HepG2 (cell line): Measurements from ENCODE around the gene CTSV. TPM values are rescaled to one million over a fixed set of nuclear protein-coding genes. Genes with fewer than 3 reads are reported as not detected.

ENCODE experiments used
- CCDC6 ChIP-seq: sonication (generic); formaldehyde crosslinking; IDR thresholded peaks from 2 replicates; pipeline ENCODE4 v1.8.1; 2022; ENCODE audit warnings: mild to moderate bottlenecking, missing genetic modification reagents, moderate library complexity
- CSRNP1 ChIP-seq: sonication (generic); formaldehyde crosslinking; IDR thresholded peaks from 2 replicates; pipeline ENCODE4 v1.8.1; 2023; ENCODE audit warnings: mild to moderate bottlenecking, missing genetic modification reagents
- FOXC1 ChIP-seq: sonication (generic); formaldehyde crosslinking; IDR thresholded peaks from 2 replicates; pipeline ENCODE4 v1.8.0; 2022; ENCODE audit warnings: mild to moderate bottlenecking, missing genetic modification reagents, borderline replicate concordance
- HNRNPK ChIP-seq: fragments of 200-400 bp; formaldehyde crosslinking; IDR thresholded peaks from 2 replicates; pipeline ENCODE4 v1.6.1; 2018; ENCODE audit warnings: low read length, low read depth, moderate library complexity, mild to moderate bottlenecking; ENCODE audit not compliant: poor library complexity, severe bottlenecking
- HNRNPLL ChIP-seq: fragments of 200-400 bp; formaldehyde crosslinking; IDR thresholded peaks from 2 replicates; pipeline ENCODE4 v1.6.1; 2017; ENCODE audit warnings: mild to moderate bottlenecking, low read depth, low read length; ENCODE audit not compliant: poor library complexity, severe bottlenecking
- KMT2A ChIP-seq: sonication (generic); formaldehyde crosslinking; IDR thresholded peaks from 2 replicates; pipeline ENCODE4 v1.4.0; 2020; ENCODE audit warnings: missing genetic modification reagents
- MIXL1 ChIP-seq: IDR thresholded peaks from 2 replicates; pipeline ENCODE4 v1.6.1; 2016
- PRPF4 ChIP-seq: fragments of 200-400 bp; formaldehyde crosslinking; IDR thresholded peaks from 2 replicates; pipeline ENCODE4 v1.6.1; 2016; ENCODE audit warnings: low read length, low read depth; ENCODE audit not compliant: poor library complexity, severe bottlenecking
- TMF1 ChIP-seq: sonication (generic); formaldehyde crosslinking; IDR thresholded peaks from 2 replicates; pipeline ENCODE4 v1.8.1; 2022; ENCODE audit warnings: low read depth, missing genetic modification reagents
- ZMAT5 ChIP-seq: sonication (generic); formaldehyde crosslinking; IDR thresholded peaks from 2 replicates; pipeline ENCODE4 v1.5.0; 2020; ENCODE audit warnings: mild to moderate bottlenecking, low read depth, missing genetic modification reagents, borderline replicate concordance
- ZNF142 ChIP-seq: sonication (generic); formaldehyde crosslinking; IDR thresholded peaks from 2 replicates; pipeline ENCODE4 v1.4.0; 2020; ENCODE audit warnings: missing genetic modification reagents
- ZNF460 ChIP-seq: sonication (generic); formaldehyde crosslinking; IDR thresholded peaks from 2 replicates; pipeline ENCODE4 v1.5.1; 2020; ENCODE audit warnings: missing genetic modification reagents, mild to moderate bottlenecking, borderline replicate concordance
- ZNF558 ChIP-seq: sonication (generic); formaldehyde crosslinking; IDR thresholded peaks from 2 replicates; pipeline ENCODE4 v1.9.0; 2022; ENCODE audit warnings: mild to moderate bottlenecking, missing genetic modification reagents, borderline replicate concordance
- ZNF678 ChIP-seq: sonication (generic); formaldehyde crosslinking; IDR thresholded peaks from 2 replicates; pipeline ENCODE4 v1.4.0; 2020; ENCODE audit warnings: mild to moderate bottlenecking, missing genetic modification reagents
- ZNF800 ChIP-seq: sonication (generic); formaldehyde crosslinking; IDR thresholded peaks from 2 replicates; pipeline ENCODE4 v1.4.0; 2020; ENCODE audit warnings: missing genetic modification reagents
- polyA plus RNA-seq, 8 experiments: library from polyadenylated mRNA; depleted of rRNA in 3 of 8; stranded (reverse) in 7 of 8; unstranded in 1 of 8; fragments of >200 nt; fragmentation: Illumina TruSeq in 4 of 8; extraction: Trizol in 4 of 8; gene quantifications; 2 replicates each; pipeline versions ENCODE4 v1.2.1 to v1.2.3, GENCODE V29; 2011 to 2016; ENCODE audit warnings: low read depth in 4 of 8, missing spikeins in 1 of 8, mixed read lengths in 1 of 8; ENCODE audit not compliant: insufficient read depth in 1 of 8
- total RNA-seq, 5 experiments: library from RNA; depleted of rRNA; stranded (reverse); fragments of >200 nt; fragmentation: Illumina TruSeq; extraction: Trizol; gene quantifications; 2 replicates each; pipeline ENCODE4 v1.2.3, GENCODE V29; 2016; ENCODE audit warnings: low read depth in 1 of 5
- TF ChIP-seq, protein P1 (sequence below): IDR thresholded peaks from 2 replicates; pipeline ENCODE4 v1.6.1; 2016; ENCODE audit warnings: low read depth, control low read depth

Gene CTSV
- total and polyA plus RNA-seq, 2 of the 13 experiments (the other 11 are each of a cell fraction or from before 2014, with no cell fraction given): 10.6 to 12.6 TPM

DNA sequence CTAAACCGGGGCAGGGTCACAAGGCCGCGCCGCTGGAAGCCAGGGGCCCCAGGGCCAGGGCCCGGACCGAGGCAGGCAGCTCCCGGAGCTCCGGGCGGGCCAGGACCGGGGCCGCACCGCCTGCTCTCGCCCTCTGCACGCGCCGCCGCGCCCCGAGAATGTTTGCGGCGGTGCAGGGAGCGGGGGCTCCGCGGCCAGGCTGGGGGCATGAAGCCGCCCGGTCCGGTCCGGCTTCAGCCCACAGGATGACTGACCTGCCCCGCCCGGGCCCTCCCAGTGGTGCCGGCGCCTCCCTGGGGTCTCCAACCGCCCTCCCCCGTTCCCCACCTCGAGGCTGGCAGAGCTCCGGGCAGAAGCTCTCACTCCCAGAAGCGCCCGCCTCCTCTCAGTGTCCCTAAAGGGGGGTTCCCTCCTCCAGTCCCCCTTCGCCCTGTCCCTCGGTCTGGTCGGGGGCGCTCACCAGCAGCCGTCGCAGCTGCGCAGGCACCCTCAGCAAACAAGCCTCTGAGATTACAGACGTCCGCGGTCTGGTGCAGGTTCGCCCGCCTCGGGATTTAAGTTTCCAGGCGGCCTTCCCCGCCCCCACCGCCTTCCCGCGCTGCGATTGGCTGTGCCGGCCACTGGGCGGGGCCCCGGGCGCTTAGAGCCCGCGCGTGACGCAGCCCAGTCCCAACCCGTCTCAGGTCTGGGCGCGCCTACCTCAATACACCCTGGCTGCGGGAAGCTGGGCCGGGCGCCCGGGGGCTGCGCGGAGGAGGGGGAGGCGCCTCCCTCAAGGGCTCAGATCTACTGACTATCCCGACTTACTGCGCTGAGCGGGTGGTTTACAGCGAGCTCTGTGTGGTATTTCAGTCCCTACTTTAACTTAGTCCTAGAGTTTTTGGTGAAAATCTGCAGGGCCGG lies at the start of gene CTSV (continued):
- TF ChIP-seq ZNF678 (no peak), PRPF4 (no peak), ZNF558 (CRISPR knock-in tag) (no peak), HNRNPLL (peak; percentile 57), CCDC6 (CRISPR knock-in tag) (0 out of 2 replicates have a peak, but pooled peaks have one; percentile 37), HNRNPK (no peak), CSRNP1 (CRISPR knock-in tag) (peak; percentile 81; the same call in 1 of the 2 replicates), ZNF800 (peak; percentile 53; the same call in 1 of the 2 replicates), ZNF142 (CRISPR knock-in tag) (0 out of 2 replicates have a peak, but pooled peaks have one; percentile 22), FOXC1 (no peak), MIXL1 (CRISPR knock-in tag) (no peak), ZNF460 (CRISPR knock-in tag) (no peak), ZMAT5 (no peak), TMF1 (CRISPR knock-in tag) (no peak), KMT2A (peak; percentile 42; the same call in 1 of the 2 replicates)
- TF ChIP-seq, protein P1, sequence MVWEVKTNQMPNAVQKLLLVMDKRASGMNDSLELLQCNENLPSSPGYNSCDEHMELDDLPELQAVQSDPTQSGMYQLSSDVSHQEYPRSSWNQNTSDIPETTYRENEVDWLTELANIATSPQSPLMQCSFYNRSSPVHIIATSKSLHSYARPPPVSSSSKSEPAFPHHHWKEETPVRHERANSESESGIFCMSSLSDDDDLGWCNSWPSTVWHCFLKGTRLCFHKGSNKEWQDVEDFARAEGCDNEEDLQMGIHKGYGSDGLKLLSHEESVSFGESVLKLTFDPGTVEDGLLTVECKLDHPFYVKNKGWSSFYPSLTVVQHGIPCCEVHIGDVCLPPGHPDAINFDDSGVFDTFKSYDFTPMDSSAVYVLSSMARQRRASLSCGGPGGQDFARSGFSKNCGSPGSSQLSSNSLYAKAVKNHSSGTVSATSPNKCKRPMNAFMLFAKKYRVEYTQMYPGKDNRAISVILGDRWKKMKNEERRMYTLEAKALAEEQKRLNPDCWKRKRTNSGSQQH (CRISPR knock-in tag): 0 out of 2 replicates have a peak, but pooled peaks have one; percentile 32
